Activated CD8-positive, alpha-beta T cell treated with anti-CD3 and anti-CD28 coated beads for 36 hours (primary cell): ENCODE results near the gene KRT33A. TPM values are rescaled to one million over a fixed set of nuclear protein-coding genes. Genes with fewer than 3 reads are reported as not detected.

Source experiments
- ATAC-seq: fragments of 200-7000 bp; cut with Tn5 transposase; one replicate; pipeline ENCODE4 v1.10.0; 2021; ENCODE audit warnings: mild to moderate bottlenecking, moderate library complexity
- CTCF ChIA-PET: fragments of 350-600 bp; sonication (Branson Sonifier 250); formaldehyde crosslinking; loops from one replicate; lab custom pipeline; 2021; ENCODE audit warnings: antibody characterized with exemption; lab: Charles Lee
- POLR2A ChIA-PET: fragments of 350-600 bp; sonication (Branson Sonifier 250); formaldehyde crosslinking; loops from one replicate; lab custom pipeline; 2021; ENCODE audit warnings: antibody characterized with exemption; lab: Charles Lee
- DNase-seq: peaks from one replicate; pipeline ENCODE4 v3.0.0-alpha.2; 2020
- H3K27ac Mint-ChIP-seq: one replicate; pipeline ENCODE4 v1.8.0; 2021; ENCODE audit warnings: mild to moderate bottlenecking, mixed read lengths
- H3K27me3 Mint-ChIP-seq: one replicate; pipeline ENCODE4 v1.8.0; 2021; ENCODE audit warnings: mixed read lengths
- H3K36me3 Mint-ChIP-seq: one replicate; pipeline ENCODE4 v1.8.0; 2021; ENCODE audit warnings: low read depth, mixed read lengths
- H3K4me1 Mint-ChIP-seq: one replicate; pipeline ENCODE4 v1.8.0; 2021; ENCODE audit warnings: low read depth, mixed read lengths
- H3K4me3 Mint-ChIP-seq: one replicate; pipeline ENCODE4 v1.8.0; 2021; ENCODE audit warnings: mild to moderate bottlenecking, moderate library complexity, mixed read lengths
- H3K9me3 Mint-ChIP-seq: one replicate; pipeline ENCODE4 v1.8.0; 2021; ENCODE audit warnings: mixed read lengths
- intact Hi-C: fragments of 100-400 bp; cut with micrococcal nuclease; formaldehyde crosslinking; loops from one replicate; pipeline ENCODE4 v1.10.0; 2022
- total RNA-seq, 2 experiments: library from RNA; stranded (reverse); gene quantifications; one replicate each; pipeline ENCODE4 v1.2.3, GENCODE V29; 2021
- TF ChIP-seq, protein P1 (sequence below): fragments of 200-600 bp; IDR thresholded peaks from one replicate; pipeline ENCODE4 v1.8.0; 2022; ENCODE audit warnings: antibody characterized with exemption, mild to moderate bottlenecking

The KRT33A gene
- total RNA-seq, 2 experiments from 2014 or later, result not detected

DNA sequence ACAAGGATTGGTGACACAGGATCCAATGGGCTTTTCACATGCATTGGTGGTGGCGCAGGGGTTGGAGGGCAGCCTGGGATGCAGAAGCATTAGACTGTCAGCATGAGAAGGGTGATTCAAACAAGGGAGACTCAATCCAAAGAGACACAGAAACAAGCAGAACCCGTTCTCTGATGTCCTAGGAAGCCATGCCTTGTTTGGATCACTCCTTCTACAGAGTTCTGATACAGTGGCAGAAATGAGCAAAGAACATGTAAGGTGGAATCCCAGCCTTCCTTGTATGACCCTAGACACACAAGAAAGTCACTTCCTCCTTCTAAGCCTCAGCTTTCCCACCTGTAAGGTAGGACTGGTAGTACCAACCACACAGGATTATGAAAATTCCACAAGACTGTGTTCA, 13.3 kb upstream of the KRT33A start:
- H3K4me3 Mint-ChIP-seq, result no peak overlapping the region
- H3K27me3 Mint-ChIP-seq, result no peaks in the 10 kb centered on the region
- H3K9me3 Mint-ChIP-seq, result no peaks in the 10 kb centered on the region
- no peaks in the 10 kb centered on the region for H3K4me1 Mint-ChIP-seq
- CTCF ChIA-PET, result no interaction called here
- ATAC-seq, result no peak
- POLR2A ChIA-PET, result no interaction called here
- no peak overlapping the region for H3K27ac Mint-ChIP-seq
- TF ChIP-seq, protein P1, sequence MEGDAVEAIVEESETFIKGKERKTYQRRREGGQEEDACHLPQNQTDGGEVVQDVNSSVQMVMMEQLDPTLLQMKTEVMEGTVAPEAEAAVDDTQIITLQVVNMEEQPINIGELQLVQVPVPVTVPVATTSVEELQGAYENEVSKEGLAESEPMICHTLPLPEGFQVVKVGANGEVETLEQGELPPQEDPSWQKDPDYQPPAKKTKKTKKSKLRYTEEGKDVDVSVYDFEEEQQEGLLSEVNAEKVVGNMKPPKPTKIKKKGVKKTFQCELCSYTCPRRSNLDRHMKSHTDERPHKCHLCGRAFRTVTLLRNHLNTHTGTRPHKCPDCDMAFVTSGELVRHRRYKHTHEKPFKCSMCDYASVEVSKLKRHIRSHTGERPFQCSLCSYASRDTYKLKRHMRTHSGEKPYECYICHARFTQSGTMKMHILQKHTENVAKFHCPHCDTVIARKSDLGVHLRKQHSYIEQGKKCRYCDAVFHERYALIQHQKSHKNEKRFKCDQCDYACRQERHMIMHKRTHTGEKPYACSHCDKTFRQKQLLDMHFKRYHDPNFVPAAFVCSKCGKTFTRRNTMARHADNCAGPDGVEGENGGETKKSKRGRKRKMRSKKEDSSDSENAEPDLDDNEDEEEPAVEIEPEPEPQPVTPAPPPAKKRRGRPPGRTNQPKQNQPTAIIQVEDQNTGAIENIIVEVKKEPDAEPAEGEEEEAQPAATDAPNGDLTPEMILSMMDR, result no peak
- intact Hi-C loops, result no loop called here
- DNase-seq, result no peak
- no peaks in the 10 kb centered on the region for H3K36me3 Mint-ChIP-seq

DNA sequence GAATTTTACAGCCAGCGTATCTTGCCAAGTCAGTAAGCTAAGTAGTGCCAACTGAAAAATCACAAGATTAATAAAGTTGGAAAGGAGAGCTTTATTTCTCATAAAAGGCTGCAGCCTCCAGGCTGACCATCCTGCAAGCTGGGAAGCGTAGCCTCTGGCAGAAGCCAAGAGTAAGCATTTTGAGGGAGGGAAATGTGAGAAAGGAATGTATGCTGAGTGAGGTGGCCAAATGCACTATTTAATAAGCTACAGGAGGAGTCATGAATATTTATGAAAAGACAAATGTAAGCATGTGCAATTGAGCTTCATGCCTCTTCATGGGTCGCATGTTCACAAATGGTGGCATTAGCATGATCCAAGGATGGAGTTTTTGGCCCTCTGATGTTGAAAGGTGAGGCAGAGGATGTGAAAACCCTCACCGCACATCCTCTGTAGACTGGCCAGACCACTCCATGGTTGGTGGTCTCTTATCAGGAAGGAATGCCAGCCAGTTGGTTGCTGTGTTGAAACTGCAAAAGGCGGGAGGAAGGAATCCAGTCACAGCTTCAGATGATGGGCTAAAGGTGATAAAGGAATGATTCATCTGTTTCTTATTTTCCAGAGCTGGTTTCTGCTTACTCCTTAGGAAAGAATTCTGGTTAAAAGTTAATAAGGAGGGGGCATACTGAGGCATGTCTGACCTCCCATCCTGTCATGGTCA, 9.8 kb upstream of the KRT33A start:
- no peak overlapping the region for H3K4me3 Mint-ChIP-seq
- no peak overlapping the region for H3K27ac Mint-ChIP-seq
- no peaks in the 10 kb centered on the region for H3K27me3 Mint-ChIP-seq
- no peaks in the 10 kb centered on the region for H3K36me3 Mint-ChIP-seq
- TF ChIP-seq, protein P1, result no peak
- intact Hi-C loops, result no loop called here
- CTCF ChIA-PET, result interaction anchor here (0.7 kb wide), 1 partner anchor 363 kb away, joined by 3 read pairs; no protein-coding TSS in a partner anchor
- peaks cover 2% of the 10 kb centered on the region for H3K9me3 Mint-ChIP-seq
- no peak for DNase-seq
- POLR2A ChIA-PET, result no interaction called here
- no peaks in the 10 kb centered on the region for H3K4me1 Mint-ChIP-seq
- no peak for ATAC-seq

DNA sequence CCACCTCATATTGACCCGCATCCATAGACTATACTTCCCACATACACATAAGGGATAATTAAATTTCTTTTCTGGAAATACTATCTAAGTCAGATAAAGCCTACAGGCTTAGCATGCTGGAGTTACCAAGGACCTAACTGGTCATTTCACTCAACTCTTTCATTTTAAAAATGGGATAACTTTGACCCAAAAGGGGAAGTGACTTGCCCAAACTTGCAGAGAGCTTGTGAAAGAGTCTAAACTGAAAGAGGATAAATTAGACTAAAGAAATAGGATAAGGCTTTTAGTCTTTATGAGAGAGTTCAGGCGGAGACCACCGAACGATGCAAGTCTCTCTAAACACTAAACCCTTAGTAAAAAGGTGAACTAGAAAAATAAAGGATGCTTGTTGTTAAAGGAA, 3.9 kb upstream of the KRT33A start:
- ATAC-seq, result no peak

DNA sequence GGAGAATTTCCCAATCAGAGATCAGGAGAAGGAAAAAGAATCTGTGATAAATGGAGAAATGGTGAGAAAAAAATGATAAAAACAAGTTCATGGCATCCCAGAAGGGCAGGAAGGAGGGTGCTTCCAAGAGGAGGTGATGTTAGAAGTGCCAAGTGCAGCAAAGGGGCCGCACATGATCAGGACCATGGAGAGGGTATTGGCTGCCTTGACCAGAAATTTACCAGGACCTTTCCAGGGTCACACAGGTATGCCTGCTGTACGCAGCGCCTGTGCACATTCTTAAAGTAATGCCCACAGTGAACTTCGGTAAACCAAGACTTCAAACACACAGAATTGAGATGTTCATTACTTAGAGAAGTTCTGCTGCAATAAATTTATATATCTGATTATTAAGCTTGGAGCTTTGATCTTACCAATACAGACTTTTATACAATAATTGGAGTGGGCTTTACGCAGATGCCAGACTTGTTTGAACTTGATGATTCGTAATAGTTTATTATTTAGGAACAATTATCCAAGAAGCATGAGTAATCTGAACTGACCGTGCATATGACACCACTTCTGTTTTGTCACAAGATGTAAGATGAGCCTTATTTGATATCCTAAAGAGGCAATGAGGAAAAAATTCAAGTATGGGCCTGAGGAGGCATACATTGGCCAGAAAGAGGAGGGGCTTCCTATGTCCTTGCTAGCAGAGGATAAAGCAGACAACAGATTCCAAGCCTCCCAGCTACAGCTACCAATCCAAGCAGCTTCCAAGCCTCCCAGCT, 2.2 kb upstream of the KRT33A start:
- H3K27ac Mint-ChIP-seq, result no peak overlapping the region
- peaks cover 4% of the 10 kb centered on the region for H3K4me1 Mint-ChIP-seq
- no peak overlapping the region for H3K4me3 Mint-ChIP-seq
- H3K36me3 Mint-ChIP-seq, result no peaks in the 10 kb centered on the region
- ChIA-PET CTCF (no interaction called here), POLR2A (no interaction called here)
- DNase-seq (no peak), ATAC-seq (no peak)
- intact Hi-C loops, result no loop called here
- H3K9me3 Mint-ChIP-seq, result peaks cover 2% of the 10 kb centered on the region
- TF ChIP-seq, protein P1, result no peak
- peaks cover 2% of the 10 kb centered on the region for H3K27me3 Mint-ChIP-seq

More for the DNA sequence above, 3.9 kb upstream of the KRT33A start:
- intact Hi-C loops, result no loop called here
- peaks cover 4% of the 10 kb centered on the region for H3K4me1 Mint-ChIP-seq
- ChIA-PET CTCF (interaction anchor here (1.0 to 1.3 kb wide), 2 partner anchors 25 to 28 kb away, joined by 3 read pairs; partner anchors contain the start of gene KRT34), POLR2A (interaction anchor here (0.6 kb wide), 1 partner anchor 674 kb away, joined by 3 read pairs; no protein-coding TSS in a partner anchor)
- TF ChIP-seq, protein P1, result no peak
- H3K27me3 Mint-ChIP-seq, result peaks cover 2% of the 10 kb centered on the region
- H3K4me3 Mint-ChIP-seq, result no peak overlapping the region
- H3K9me3 Mint-ChIP-seq, result peaks cover 2% of the 10 kb centered on the region
- H3K27ac Mint-ChIP-seq, result no peak overlapping the region
- DNase-seq, result no peak
- no peaks in the 10 kb centered on the region for H3K36me3 Mint-ChIP-seq

DNA sequence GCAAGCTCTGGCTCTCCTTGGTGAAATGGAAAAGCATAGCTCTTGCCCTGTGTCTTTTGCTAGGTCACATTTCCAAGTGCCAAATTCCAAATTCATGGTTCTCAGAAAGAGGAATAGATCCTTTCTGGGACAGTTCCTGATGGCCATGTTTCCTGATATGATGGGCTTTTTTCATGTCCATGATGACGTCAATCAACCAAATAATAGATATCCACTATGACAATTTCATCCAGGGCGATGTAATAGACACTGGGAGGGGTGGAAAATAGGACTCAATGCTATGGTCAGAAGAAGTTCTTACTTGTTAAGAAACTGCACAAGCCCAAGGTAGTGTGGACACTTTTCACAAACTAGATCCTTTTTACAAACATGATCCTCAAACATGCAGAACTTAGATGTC, 549 bp upstream of the KRT33A start:
- Mint-ChIP-seq H3K4me3 (no peak overlapping the region), H3K27ac (no peak overlapping the region), H3K36me3 (no peaks in the 10 kb centered on the region), H3K27me3 (peaks cover 2% of the 10 kb centered on the region), H3K4me1 (peaks cover 4% of the 10 kb centered on the region), H3K9me3 (no peaks in the 10 kb centered on the region)
- ATAC-seq (no peak), DNase-seq (no peak)
- TF ChIP-seq, protein P1, result no peak
- ChIA-PET CTCF (no interaction called here), POLR2A (no interaction called here)
- intact Hi-C loops, result no loop called here
